HPDE6-E6E7 (cell line): ENCODE results near the gene ERBB4.
"Not testable (repeated sequence)": the region's sequence is repeated elsewhere in the genome, so short reads cannot be mapped to it uniquely, and the experiment has no call there.

Source experiments
- DNase-seq: peaks from one replicate; pipeline ENCODE4 v3.0.0; 2011; ENCODE audit warnings: missing footprints; ENCODE audit errors: extremely low spot score

The ERBB4 gene

DNA sequence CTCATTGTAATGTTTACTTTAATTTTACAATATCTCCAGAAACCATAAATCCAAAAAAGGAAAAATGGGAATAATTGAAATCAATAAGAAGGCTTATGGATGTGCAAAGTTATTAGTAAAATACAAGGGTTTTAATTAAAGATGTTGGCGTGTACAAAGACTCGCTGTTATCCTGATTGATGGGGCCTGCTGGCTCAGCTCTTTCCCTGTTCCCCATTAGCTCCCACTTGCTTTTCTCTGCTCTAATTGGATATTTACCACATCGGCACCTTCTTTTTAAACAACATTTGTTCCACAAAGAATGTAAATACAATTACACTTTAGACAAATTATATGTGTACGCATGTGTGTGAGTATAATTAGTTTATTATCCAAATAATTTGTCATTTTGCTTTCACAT, 796.6 kb downstream of the ERBB4 start:
- DNase-seq: no peak

DNA sequence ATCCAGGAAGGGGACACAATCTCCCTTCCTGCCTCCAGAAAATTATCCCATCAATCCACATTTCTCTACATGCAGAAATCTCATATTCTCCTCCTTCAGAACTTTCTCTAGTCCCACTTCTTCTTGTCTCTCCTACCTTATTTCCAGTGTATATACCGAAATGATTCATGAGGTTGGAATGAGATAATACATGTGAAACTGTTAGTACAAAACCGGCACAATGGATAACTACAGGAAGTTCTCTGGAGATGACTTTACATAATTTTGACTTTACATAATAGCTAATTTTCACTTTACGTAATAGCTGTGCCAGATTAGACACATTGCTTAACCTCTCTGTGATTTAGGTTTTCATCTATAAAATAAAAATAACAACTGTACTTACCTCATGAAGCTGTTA, 801.3 kb downstream of the ERBB4 start:
- DNase-seq: peak; percentile 2

DNA sequence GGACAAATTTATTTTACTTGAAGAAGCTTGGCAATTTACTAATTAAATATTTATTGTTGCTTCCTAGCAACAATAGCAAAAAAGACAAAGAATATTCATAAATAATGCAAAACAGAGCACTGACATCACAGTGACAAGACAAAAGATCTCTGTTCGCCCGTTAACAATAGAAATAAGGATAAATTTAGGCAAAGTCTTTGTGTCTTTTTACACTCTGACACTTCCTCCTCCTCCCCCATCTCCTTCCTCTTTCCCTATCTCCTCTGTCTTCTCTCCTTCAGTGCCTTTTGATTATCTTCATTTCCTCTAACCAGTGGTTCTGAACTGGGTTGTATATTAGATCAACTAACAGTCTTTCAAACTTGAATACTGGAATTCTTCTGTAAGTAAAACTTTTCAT, 808.4 kb downstream of the ERBB4 start:
- DNase-seq: no peak

DNA sequence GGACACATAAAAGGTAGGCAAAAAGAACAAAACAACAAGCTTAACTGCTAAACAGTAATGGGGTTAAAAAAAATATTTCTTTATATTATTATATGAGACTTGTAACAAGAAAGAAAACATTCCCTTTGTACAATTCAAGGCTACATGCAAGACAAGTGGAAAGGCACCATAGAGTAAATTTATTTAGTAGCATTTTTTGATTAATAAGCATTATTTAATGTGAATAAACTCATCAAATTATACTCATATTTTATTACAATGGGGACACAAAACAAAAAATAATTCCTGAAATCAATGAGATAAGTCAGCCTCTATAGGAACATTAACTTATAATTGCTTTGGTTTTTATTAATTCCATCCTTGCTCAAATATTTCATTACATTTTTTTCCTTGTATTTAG, 809.2 kb downstream of the ERBB4 start:
- DNase-seq: no peak

DNA sequence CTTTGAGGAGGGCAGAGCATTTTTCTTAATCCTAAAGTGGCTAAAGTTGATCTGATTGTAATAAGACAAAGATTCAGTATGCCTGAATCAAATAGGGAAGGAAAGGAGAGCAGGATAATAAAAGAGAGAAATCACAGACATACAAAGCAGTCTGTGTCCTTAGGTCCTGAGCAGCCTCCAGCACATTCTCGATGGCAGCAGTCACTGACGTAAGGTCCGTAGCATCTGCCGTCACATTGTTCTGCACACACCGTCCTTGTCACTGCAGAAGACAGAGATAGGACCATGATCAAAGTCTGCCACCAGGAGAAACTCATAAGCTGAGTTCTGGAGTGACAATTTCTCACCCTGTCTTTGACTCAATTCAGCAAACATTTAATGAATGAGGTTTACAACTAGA, 813.7 kb downstream of the ERBB4 start:
- DNase-seq: no peak

DNA sequence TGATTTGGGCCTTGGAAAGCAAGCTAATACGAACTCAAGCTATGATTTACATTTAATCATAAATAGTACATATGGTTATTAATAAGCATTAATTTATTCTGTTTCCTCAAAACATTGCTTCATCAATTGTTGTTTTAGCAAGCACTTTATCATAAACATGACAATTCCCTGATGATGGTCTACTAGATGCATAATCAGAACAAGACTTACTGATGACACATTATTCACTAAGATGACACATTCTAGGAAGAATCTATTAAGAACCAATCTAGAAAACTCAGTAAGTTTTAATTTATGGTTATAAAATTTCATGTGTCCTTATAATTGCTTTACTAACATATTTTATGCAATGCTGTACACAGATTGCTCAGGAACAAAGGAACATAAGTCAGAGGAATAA, 815.2 kb downstream of the ERBB4 start:
- no peak for DNase-seq

DNA sequence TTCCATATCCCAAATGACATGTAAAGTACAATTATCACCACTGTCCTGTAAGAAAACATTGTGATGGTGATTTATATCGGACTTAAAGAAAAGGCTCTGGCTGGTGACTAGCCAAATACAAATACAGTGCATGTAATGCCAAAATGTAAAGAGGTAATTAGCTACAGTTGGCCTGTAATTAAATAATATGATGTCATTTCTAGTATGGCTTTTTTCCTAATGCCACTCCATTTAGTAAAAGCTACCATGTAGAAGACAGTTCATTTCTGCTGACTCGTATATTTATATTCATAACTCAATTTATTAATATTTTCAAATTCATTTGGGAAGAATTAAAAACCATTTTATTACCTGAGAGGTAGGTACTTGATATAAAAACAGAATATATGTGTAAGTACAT, 815.7 kb downstream of the ERBB4 start:
- no peak for DNase-seq

DNA sequence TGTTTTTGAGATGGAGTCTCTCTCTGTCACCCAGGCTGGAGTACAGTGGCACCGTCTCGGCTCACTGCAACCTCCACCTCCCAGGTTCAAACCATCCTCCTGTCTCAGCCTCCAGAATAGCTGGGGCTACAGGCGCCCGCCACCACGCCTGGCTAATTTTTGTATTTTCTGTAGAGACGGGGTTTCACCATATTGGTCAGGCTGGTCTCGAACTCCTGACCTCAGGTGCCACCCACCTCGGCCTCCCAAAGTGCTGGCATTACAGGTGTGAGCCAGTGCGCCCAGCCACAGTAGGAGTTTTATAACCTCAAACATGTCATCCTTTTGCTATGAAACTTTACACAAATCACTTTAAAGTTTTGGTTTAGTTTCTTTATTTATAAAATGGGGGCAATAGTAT, 816.7 kb downstream of the ERBB4 start:
- not testable (repeated sequence) for DNase-seq

DNA sequence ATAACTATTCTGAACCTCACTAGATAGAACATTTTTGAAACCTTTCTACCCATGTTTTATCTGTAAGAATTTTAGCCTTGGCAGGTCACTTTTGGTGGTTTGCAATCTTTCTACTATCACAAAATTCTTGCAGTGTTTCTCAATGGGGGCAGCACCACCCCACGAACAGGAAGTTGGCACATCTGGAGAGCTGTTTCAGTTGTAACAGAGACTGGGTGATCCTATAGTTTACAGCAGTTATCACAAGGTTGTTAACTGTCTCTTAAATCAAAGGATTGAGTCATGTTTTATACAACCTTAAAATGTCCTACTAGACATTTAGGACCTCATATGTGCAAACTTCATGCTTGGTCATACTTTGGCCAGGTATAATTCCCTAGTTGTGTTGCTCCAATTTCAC, 829.2 kb downstream of the ERBB4 start:
- DNase-seq: no peak

DNA sequence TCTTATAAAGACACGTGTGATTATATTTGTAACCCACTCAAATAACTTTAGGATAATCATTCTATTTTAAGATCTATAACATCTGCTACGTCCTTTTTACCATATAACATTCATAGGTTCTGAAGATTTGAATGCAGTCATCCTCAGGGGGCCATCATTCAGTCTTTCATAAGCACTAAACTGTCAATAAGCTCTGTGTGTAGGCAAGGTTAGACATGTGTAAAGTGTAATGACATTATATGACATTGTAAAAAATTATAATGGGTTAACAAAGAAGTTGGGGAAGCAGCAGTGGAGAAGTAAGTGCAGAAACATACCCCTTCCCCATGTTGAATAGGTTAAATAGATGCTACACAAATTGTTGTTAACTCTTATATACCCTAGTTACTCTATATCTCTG, 845.9 kb downstream of the ERBB4 start:
- DNase-seq: no peak

DNA sequence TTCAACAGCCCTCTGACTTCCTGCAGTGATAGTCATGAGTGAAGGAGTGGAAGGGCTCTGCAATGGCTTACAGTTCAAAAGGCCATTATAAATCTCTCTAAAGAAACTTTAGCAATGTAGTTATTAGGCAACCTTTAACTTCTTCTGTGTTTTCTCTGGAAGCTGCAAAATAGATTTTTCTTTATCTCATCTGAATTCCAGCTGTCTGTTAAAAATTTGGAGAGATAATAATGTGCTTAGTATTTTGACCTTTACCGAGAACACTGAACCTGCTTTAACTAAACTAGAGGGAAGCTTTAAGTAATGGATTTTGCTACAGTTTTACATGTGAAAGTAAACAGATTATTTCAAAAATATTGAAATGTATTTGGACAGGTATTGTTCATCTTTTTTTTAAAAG, 847.9 kb downstream of the ERBB4 start:
- DNase-seq: no peak

DNA sequence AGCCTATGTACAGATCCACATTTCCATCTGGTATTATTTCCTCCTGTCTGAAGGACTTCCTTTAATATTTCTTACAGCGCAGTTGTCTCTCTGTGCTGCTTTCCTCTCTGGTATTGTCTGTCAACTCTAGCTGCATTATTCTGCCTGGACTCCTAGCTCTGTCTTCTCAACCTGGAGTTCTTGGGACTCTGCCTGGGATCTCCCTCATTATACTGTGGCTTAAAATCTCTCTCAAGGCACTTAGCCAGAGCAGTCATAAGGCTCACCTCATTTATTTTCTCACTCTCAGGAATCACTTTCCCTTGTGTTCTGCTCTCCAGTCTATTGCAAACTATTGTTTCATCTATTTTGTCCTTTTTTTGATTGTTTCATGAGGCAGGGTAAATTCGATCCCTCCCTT, 850.4 kb downstream of the ERBB4 start:
- DNase-seq: no peak

DNA sequence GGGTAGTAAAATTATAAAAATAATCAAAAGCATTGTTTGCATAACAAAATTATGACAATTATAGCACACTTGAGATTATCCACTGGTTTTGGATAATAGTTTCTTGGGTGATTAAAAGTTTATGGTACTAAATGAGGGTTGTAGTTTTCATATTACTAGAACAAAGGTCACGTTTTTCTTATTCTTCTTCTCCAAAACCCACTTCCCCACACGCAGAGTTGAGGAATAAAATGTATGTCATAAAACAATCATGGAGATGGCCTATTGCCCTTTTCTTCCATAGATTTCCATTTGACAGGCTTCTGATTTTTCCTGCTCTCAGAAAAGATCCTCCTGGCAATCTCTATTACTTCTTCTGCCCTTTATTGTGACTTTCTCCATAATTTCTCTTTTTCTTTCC, 863.9 kb downstream of the ERBB4 start:
- no peak for DNase-seq

DNA sequence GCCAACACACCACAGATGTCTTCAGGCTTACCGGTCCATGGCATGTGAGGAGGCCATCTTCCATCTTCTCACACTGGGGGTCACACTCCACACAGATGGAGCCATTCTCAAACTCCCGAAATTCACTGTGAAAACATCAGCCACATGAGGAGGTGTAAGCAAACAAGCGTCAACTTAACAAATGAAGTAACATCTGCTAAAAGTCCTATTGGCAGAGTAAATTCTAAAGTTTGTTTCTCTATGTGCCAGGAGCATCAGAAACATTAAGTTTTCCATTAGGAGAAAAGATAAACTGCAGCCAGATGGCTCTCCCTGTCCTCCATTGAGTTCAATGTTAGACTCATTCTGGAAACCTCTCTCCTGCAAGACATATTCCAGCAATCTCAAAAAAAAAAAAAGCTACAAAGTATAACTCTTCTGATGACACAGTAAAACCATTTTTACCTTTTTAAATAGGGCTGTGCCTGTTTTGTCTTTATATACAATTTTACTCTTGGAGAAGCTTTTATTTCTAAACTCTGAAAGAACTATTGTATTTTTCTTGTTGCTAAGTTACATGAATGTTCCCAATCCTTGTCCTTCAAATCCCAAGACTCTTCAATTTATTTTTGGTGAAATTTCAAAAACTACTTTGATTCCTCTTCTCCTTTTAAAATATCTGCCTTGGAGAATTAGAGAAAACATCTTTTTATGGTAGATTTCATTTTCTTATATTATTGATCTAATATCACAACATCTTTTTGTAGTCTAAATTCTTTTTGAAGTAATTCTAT, 865.3 kb downstream of the ERBB4 start:
- no peak for DNase-seq

DNA sequence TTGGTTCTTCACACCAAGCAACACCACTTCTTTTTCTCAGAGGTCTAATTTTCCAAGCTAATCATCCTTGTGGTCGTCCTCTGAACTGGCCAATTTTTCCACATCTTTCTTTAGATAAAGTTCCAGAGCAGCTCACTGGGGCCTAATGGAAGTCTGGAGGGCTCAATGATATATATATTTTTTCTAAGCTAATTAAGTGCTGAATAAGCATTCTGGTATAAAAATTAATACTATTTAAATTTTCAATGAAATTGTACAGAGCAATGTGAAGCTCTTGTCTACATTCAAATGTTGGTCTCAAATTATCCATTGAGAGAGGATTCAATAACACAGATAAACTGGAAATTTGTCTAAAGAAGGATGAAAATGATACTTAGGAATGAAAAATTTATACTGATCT, 866.6 kb downstream of the ERBB4 start:
- DNase-seq: no peak

DNA sequence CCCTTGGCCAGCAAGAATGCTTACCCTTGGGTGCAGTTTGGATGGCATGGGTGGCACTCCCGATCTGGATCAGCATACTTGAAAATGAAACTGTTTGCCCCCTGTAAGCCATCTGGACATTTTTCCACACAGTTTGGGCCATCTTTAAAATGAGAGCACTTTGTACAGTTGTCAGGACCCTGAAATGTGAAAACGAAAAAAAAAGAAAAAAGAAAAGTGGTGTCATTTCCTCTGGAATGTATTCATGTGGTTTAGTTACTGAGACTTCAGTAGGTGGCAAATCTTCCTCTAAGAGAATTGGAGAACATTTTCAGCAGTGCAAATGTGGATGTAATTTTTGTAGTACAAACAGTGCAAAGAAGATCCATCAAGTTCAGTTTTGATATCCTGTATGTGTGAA, 873.3 kb downstream of the ERBB4 start:
- DNase-seq: no peak

DNA sequence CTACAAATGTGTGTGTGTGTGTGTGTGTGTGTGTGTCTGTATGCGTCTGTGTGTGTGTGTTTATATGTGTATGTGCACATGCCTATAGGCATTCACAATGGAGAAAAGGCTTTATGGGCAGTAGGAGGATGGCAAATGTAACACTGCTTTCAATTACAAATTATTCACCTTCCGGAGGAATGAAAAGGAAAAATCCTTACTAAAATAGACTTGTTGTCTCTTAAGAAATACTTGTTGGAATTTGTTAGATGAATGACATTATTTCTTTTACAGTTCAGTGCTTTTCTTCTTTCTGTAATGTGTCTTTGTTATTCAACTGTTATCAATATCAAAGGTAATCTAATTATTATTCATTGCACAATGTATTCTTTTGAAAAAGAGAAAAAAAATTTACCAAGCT, 874.3 kb downstream of the ERBB4 start:
- DNase-seq: no peak

DNA sequence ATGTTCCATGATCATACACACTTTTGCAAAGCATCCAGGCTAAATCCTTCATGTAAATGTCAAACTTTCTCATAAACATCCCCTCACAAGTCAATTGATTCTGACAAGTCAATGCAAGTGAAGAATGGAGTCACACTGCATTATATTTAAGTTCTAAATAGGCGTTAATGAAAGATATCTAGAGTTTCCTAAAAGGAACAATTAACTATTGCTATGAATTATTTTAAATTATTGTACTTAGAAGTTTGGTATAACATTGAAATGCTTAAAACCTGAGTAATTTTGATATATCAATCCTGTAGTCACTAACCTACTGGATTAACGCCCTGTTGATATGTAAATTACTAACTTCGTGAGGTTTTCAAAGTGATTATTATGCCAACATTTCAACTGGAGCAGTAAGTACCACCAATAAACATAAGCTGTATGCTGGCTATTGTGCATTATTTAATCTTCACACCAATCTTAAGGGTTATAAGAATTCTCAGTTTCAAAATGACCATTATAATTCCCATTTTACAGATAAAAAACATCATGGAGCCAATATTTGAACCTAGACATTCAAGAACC, 884.3 kb downstream of the ERBB4 start:
- no peak for DNase-seq

DNA sequence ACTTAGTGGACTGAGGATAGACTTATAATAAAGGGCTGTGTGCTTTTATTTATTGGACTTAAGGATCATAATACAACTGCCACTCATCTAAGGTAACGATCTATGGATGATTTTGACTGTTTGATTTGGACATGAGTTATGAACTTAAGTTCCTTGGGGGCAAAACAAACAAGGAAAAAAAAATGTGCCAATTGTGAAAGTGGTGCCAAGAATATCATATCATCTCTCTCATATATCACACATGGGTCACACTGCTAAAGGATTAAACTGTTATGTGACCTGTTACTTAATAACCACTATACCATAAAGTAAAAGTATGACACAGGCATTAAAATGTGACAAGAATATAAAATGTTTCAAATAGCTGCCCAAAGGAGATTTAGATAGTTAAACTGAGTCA, 886.3 kb downstream of the ERBB4 start:
- no peak for DNase-seq

DNA sequence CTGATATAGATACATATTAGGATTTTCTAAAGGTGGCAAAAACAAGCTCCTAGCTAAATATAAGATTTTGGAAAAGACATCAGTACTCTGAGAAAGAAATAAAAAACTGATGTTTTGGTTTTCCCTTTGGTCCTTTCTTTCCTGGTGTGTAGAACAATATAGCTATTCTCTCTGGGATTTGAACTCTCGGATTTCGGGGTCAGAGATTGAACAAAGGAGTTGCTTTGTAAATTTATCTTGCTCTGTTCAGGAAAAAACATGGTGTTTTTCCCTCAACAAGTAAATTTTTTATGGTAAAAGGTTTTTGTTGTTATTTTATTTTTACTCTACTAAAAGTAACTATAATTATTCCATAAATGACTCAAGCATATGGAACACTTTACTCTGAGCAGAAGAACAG, 889.3 kb downstream of the ERBB4 start:
- no peak for DNase-seq

DNA sequence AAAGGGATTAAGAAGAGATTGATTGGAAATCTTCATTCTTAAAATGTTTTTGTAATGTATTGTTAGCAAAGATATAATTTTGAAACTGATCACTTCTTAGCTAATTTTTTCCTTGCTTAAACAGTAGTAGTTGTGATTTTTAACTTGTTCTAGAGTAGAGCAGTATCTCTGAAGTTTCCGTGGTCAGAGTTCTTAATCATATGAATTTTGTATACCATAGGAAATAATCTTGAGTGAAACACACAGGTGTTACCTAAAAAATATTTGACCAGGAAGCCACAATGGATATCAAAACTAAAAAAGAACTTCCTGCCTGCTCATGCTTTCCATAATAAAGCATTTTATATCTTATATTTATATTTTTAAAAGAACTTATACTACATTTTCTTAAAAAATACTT, 907.1 kb downstream of the ERBB4 start:
- DNase-seq: no peak

DNA sequence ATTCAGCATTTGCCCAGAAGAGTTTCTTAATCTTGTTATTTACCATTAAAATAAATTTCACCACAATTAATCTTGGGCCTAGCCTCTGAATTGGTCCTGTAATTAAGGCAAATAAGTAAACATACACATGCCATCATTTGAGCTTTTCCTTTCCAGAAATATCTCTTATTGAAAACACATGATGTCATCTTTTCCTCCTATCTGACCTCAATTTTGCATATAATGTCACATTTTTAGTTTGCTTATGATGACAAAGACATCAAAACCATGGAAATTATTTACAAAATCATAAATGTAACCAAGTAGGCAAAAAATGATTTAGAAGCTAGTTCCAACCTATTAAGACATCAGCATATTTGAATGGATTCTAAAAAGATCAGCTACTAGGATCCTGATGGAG, 915.5 kb downstream of the ERBB4 start:
- no peak for DNase-seq

DNA sequence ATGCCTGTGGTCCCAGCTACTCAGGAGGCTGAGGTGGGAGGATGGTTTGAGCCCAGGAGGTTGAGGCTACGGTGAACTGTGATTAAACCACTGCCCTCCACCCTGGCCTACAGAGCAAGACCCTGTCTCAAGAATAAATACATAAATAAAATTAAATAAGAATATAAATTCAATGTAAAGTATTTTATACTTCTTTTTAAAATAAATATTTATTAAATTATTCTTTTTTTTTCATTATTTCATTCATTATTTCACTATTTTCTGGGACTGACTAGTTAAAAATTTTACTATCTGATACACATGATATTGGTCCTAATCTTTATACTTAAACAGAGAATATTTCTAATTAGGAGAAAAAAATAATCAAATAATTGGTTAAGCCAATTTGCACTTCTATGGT, 917.6 kb downstream of the ERBB4 start:
- no peak for DNase-seq

DNA sequence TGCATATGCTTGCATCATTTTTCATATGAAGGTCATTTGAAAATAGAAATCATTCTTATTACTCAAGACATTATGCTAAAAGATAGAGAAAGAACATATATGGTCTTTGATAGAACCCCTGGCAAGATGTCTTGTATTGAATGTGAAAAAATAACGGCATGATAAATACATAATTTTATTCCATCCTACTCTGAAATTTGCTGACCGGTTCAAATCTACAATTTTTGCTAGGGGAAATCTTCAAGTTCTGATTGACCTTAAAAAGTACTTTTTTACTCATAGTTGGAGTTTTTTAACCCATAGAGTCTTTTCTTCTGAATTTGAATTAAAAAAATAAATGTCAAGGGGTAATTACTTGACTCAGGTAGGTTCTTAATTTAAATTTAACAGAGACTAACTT, 920.8 kb downstream of the ERBB4 start:
- DNase-seq: no peak
